ENCODE results near the gene PGA4. TPM values are rescaled to one million over a fixed set of nuclear protein-coding genes. Genes with fewer than 3 reads are reported as not detected.
A peak's percentile ranks its signal among the peaks of the same experiment; 100 is the strongest.

Gene PGA4
- total and polyA plus RNA-seq, 2 experiments from 2014 or later: 0.81 TPM; not detected in 1

DNA sequence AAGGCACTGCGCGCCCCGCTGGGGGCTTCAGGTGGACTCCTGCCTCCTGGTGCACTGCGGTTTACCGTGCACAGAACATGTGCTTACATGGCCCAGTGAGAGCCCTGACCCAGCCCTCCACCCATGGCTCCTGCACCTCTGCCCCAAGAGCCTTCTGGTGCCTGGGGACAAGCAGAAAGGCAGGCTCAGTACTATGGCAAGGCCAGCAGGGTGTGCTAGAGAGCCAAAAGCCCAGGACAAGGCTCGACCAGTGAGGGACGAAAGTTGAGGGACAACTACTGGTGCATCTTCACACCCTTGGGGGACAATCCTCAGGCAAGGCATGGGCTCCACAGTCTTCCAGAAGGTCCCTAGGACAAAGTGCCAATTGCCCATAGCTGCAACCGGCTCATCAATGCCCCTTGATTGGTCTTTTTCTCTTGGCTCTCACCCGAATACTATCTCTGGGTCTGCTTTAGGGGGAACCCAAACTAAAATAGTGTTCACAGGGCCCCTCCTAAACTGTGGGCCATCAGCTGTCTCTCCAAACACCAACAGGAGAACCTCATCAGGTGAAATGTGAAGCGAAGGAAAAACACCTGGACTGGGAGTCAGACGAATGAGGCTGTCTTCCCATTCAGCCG lies 32.4 kb downstream of the PGA4 start:
- Histone ChIP-seq H3K9me2 (ENCODE audit: insufficient read depth) (no peaks in the 10 kb centered on the region), H4K20me1 (replicated peaks; ENCODE audit: insufficient read depth) (no peaks in the 10 kb centered on the region), H3K27ac (ENCODE audit: low read depth) (no peak overlapping the region), H3F3A (replicated peaks; ENCODE audit: low read depth) (no peaks in the 10 kb centered on the region), H3K4me1 (ENCODE audit: insufficient read depth) (no peaks in the 10 kb centered on the region), H2AFZ (no peak overlapping the region), H3K4me2 (no peak overlapping the region), H3K36me3 (ENCODE audit: insufficient read depth) (no peaks in the 10 kb centered on the region), H3K4me3 (no peak overlapping the region), H3K27me3 (ENCODE audit: insufficient read depth) (no peaks in the 10 kb centered on the region), H3K79me2 (replicated peaks; ENCODE audit: insufficient read depth) (no peaks in the 10 kb centered on the region)
- Mint-ChIP-seq H3K27ac (no peak overlapping the region), H3K27me3 (ENCODE audit: insufficient read depth, low read depth, poor library complexity) (peaks cover 2% of the 10 kb centered on the region), H3K4me1 (no peaks in the 10 kb centered on the region; the same call in 2 of the 3 replicates), H3K36me3 (ENCODE audit: low read depth) (peaks cover 5% of the 10 kb centered on the region; the same call in 1 of the 3 replicates), H3K4me3 (no peak overlapping the region), H3K9me3 (no peaks in the 10 kb centered on the region)
- ATAC-seq (peak; percentile 95), DNase-seq (ENCODE audit: low spot score) (peak; percentile 87)
- TF ChIP-seq, protein P1, sequence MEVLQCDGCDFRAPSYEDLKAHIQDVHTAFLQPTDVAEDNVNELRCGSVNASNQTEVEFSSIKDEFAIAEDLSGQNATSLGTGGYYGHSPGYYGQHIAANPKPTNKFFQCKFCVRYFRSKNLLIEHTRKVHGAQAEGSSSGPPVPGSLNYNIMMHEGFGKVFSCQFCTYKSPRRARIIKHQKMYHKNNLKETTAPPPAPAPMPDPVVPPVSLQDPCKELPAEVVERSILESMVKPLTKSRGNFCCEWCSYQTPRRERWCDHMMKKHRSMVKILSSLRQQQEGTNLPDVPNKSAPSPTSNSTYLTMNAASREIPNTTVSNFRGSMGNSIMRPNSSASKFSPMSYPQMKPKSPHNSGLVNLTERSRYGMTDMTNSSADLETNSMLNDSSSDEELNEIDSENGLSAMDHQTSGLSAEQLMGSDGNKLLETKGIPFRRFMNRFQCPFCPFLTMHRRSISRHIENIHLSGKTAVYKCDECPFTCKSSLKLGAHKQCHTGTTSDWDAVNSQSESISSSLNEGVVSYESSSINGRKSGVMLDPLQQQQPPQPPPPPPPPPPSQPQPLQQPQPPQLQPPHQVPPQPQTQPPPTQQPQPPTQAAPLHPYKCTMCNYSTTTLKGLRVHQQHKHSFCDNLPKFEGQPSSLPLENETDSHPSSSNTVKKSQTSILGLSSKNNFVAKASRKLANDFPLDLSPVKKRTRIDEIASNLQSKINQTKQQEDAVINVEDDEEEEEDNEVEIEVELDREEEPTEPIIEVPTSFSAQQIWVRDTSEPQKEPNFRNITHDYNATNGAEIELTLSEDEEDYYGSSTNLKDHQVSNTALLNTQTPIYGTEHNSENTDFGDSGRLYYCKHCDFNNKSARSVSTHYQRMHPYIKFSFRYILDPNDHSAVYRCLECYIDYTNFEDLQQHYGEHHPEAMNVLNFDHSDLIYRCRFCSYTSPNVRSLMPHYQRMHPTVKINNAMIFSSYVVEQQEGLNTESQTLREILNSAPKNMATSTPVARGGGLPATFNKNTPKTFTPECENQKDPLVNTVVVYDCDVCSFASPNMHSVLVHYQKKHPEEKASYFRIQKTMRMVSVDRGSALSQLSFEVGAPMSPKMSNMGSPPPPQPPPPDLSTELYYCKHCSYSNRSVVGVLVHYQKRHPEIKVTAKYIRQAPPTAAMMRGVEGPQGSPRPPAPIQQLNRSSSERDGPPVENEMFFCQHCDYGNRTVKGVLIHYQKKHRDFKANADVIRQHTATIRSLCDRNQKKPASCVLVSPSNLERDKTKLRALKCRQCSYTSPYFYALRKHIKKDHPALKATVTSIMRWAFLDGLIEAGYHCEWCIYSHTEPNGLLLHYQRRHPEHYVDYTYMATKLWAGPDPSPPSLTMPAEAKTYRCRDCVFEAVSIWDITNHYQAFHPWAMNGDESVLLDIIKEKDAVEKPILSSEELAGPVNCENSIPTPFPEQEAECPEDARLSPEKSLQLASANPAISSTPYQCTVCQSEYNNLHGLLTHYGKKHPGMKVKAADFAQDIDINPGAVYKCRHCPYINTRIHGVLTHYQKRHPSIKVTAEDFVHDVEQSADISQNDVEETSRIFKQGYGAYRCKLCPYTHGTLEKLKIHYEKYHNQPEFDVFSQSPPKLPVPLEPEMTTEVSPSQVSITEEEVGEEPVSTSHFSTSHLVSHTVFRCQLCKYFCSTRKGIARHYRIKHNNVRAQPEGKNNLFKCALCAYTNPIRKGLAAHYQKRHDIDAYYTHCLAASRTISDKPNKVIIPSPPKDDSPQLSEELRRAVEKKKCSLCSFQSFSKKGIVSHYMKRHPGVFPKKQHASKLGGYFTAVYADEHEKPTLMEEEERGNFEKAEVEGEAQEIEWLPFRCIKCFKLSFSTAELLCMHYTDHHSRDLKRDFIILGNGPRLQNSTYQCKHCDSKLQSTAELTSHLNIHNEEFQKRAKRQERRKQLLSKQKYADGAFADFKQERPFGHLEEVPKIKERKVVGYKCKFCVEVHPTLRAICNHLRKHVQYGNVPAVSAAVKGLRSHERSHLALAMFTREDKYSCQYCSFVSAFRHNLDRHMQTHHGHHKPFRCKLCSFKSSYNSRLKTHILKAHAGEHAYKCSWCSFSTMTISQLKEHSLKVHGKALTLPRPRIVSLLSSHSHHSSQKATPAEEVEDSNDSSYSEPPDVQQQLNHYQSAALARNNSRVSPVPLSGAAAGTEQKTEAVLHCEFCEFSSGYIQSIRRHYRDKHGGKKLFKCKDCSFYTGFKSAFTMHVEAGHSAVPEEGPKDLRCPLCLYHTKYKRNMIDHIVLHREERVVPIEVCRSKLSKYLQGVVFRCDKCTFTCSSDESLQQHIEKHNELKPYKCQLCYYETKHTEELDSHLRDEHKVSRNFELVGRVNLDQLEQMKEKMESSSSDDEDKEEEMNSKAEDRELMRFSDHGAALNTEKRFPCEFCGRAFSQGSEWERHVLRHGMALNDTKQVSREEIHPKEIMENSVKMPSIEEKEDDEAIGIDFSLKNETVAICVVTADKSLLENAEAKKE (CRISPR knock-in tag; IDR thresholded peaks at IDR 0.05): peak; percentile 64
- no peak for TF ChIP-seq NANOG (IDR thresholded peaks at IDR 0.05; ENCODE audit: borderline replicate concordance)
- no peak for TF ChIP-seq STAT1 (IDR thresholded peaks at IDR 0.05; ENCODE audit: unreplicated experiment)
- no peak for TF ChIP-seq POLR2AphosphoS5 (IDR thresholded peaks at IDR 0.05; ENCODE audit: low read depth)
- no peak for TF ChIP-seq JUNB (IDR thresholded peaks at IDR 0.05; ENCODE audit: unreplicated experiment)
- TF ChIP-seq ETS1 (IDR thresholded peaks at IDR 0.05): no peak
- TF ChIP-seq CREB1 (CRISPR knock-in tag; IDR thresholded peaks at IDR 0.05; ENCODE audit: low read depth): no peak
- TF ChIP-seq EZH2phosphoT487 (IDR thresholded peaks at IDR 0.05; ENCODE audit: unreplicated experiment): no peak
- no peak for TF ChIP-seq EZH2 (IDR thresholded peaks at IDR 0.05; ENCODE audit: low read depth, unreplicated experiment)
- TF ChIP-seq REST (IDR thresholded peaks at IDR 0.05; ENCODE audit: unreplicated experiment): no peak
- no peak for TF ChIP-seq ZNF114 (CRISPR knock-in tag; IDR thresholded peaks at IDR 0.05)
- TF ChIP-seq ZNF331 (CRISPR knock-in tag; IDR thresholded peaks at IDR 0.05; ENCODE audit: low read depth): no peak
- peak; percentile 76 to 96 for TF ChIP-seq CTCF (conservative IDR thresholded peaks at IDR 0.05; ENCODE audit: low read depth in 2 of 2)

Data from GM23338 (cell line).